Activated CD4-positive, CD25-positive, alpha-beta regulatory T cell treated with anti-CD3 and anti-CD28 coated beads, Interleukin-2, amount 50 U/mL, for 16 hours (primary cell): Measurements from ENCODE around the gene ASB6.

Source experiments
- DNase-seq: peaks from one replicate; pipeline ENCODE4 v3.0.0-alpha.2; 2020; ENCODE audit warnings: low read depth, low spot score

Gene ASB6

GRCh38 chr9:129626625-129627284 is 15.2 kb downstream of the ASB6 start:
- no peak for DNase-seq

GRCh38 chr9:129626079-129626624 is 15.8 kb downstream of the ASB6 start, which contains the start of gene NTMT1:
TSS of gene NTMT1 (plus strand) at chr9:129626163. CDS start at chr9:129632704, 6,541 bp downstream.
- peak; percentile 88 for DNase-seq

GRCh38 chr9:129624947-129625346 is 17.0 kb downstream of the ASB6 start:
- DNase-seq, result no peak

GRCh38 chr9:129624168-129624759 is 17.7 kb downstream of the ASB6 start:
- DNase-seq, result peak; percentile 40

- no peak for DNase-seq
Observed at GRCh38 chr9:129623331-129623730, 18.6 kb downstream of the ASB6 start.

GRCh38 chr9:129620669-129621295 is 21.2 kb downstream of the ASB6 start, which contains the start of gene C9orf50:
TSS of gene C9orf50 (minus strand) at chr9:129621101. CDS start at chr9:129620574, 527 bp downstream.
- no peak for DNase-seq

GRCh38 chr9:129619787-129620668 is 21.9 kb downstream of the ASB6 start:
- no peak for DNase-seq

- DNase-seq, result no peak
Observed at GRCh38 chr9:129617167-129617566, 24.8 kb downstream of the ASB6 start.

GRCh38 chr9:129615407-129616285 is 26.3 kb downstream of the ASB6 start:
- DNase-seq, result no peak

- no peak for DNase-seq
Observed at GRCh38 chr9:129614932-129615331, 27.0 kb downstream of the ASB6 start.

GRCh38 chr9:129613520-129614175 is 28.3 kb downstream of the ASB6 start:
- DNase-seq, result no peak

- DNase-seq, result no peak
Observed at GRCh38 chr9:129612815-129613519, 29.0 kb downstream of the ASB6 start.

- no peak for DNase-seq
Observed at GRCh38 chr9:129612123-129612522, 29.8 kb downstream of the ASB6 start.

GRCh38 chr9:129611307-129611800 is 30.6 kb downstream of the ASB6 start:
- DNase-seq, result no peak

GRCh38 chr9:129610473-129611306 is 31.3 kb downstream of the ASB6 start:
- DNase-seq, result peak; percentile 40

GRCh38 chr9:129610213-129610472 is 31.8 kb downstream of the ASB6 start:
- DNase-seq, result no peak

GRCh38 chr9:129609486-129610212 is 32.3 kb downstream of the ASB6 start:
- DNase-seq, result no peak
